Body of pancreas (tissue), 4 donors: ENCODE measurements around the gene SLC4A8. TPM values are rescaled to one million over a fixed set of nuclear protein-coding genes. Genes with fewer than 3 reads are reported as not detected.

ENCODE experiments used
- ATAC-seq: fragments of 150-250 bp; one replicate; pipeline ENCODE4 v1.9.1; 2016
- DNase-seq, 4 donors: peaks; one replicate each; pipeline ENCODE4 v3.0.0-alpha.2; 2019
- H3K27ac ChIP-seq, 4 donors: fragments of 200-600 bp; sonication (generic); 1 replicate in 3 of 4; 2 replicates in 1 of 4; pipeline versions ENCODE4 v1.5.1 to v1.6.1; 2016 to 2019; ENCODE audit warnings: mild to moderate bottlenecking in 1 of 4, mixed read lengths in 1 of 4, moderate library complexity in 1 of 4
- H3K27me3 ChIP-seq, 2 donors: fragments of 200-600 bp; sonication (generic); one replicate each; pipeline ENCODE4 v1.6.0; 2016; ENCODE audit warnings: mild to moderate bottlenecking in 1 of 2
- H3K36me3 ChIP-seq, 2 donors: fragments of 200-600 bp; sonication (generic); replicated peaks in 1 of 2; 2 replicates each; pipeline ENCODE4 v1.5.1; 2016; ENCODE audit warnings: low read depth in 2 of 2; ENCODE audit not compliant: insufficient read depth in 1 of 2
- H3K4me1 ChIP-seq: fragments of 200-600 bp; sonication (generic); one replicate; pipeline ENCODE4 v1.6.0; 2016
- H3K4me3 ChIP-seq, 2 donors: fragments of 200-600 bp; sonication (generic); 1 replicate in 1 of 2; 2 replicates in 1 of 2; pipeline ENCODE4 v1.5.1; 2016 to 2019
- H3K9me3 ChIP-seq, 3 donors: fragments of 200-600 bp; sonication (generic); 1 replicate in 2 of 3; 2 replicates in 1 of 3; pipeline ENCODE4 v1.5.1; 2016
- CTCF ChIP-seq, 7 experiments: fragments of 450-650 bp in 4 of 7; fragments of 200-600 bp in 3 of 7; sonication (generic) in 3 of 7; IDR thresholded peaks; one replicate each; pipeline ENCODE4 v1.5.1; 2016 to 2019; ENCODE audit warnings: antibody characterized with exemption in 7 of 7
- POLR2A ChIP-seq, 3 donors: fragments of 450-650 bp; IDR thresholded peaks; one replicate each; pipeline ENCODE4 v1.6.1; 2016; ENCODE audit warnings: antibody characterized with exemption in 3 of 3, mild to moderate bottlenecking in 2 of 3
- WGBS, 2 donors: methylation state at CpG; one replicate each; pipeline ENCODE4 v1.1.5; 2017; 5-methylcytosine and 5-hydroxymethylcytosine counted together
- intact Hi-C: fragments of 100-400 bp; cut with DNase I; formaldehyde crosslinking; loops from one replicate; pipeline ENCODE4 v1.15.1; 2023
- total RNA-seq, 2 donors: library from RNA; depleted of rRNA; stranded (reverse); fragments of >200 nt; gene quantifications; one replicate each; pipeline ENCODE4 v1.1.0, GENCODE V29; 2016

The SLC4A8 gene
- total RNA-seq, 2 donors from 2014 or later: 1.6 to 2.3 TPM

- Histone ChIP-seq H3K27ac (no peak overlapping the region), H3K4me3 (no peak overlapping the region), H3K27me3 (peaks cover 0 to 6% of the 10 kb centered on the region in 2 donors), H3K36me3 (no peaks in the 10 kb centered on the region), H3K9me3 (no peaks in the 10 kb centered on the region), H3K4me1 (peaks cover 34% of the 10 kb centered on the region)
- DNase-seq: no peak
- ATAC-seq: no peak
- 86 to 89% methylated on average over 4 of the region's 4 CpGs for WGBS, 2 donors
- TF ChIP-seq CTCF (IDR thresholded peaks at IDR 0.05) (no peak), POLR2A (IDR thresholded peaks at IDR 0.05) (no peak)
- intact Hi-C loops: loop anchor here (10.0 kb wide), 1 partner anchor 397 kb away; no protein-coding TSS in a partner anchor
Observed at GRCh38 chr12:51428256-51428655, 3.6 kb downstream of the SLC4A8 start.

GRCh38 chr12:51429700-51430099 lies 5.1 kb downstream of the SLC4A8 start:
- Histone ChIP-seq H3K36me3 (no peaks in the 10 kb centered on the region), H3K4me1 (peaks cover 37% of the 10 kb centered on the region), H3K27me3 (peaks cover 0 to 6% of the 10 kb centered on the region in 2 donors), H3K9me3 (no peaks in the 10 kb centered on the region), H3K4me3 (no peak overlapping the region), H3K27ac (peak overlapping the region in 2 of 4 donors; percentile 69 to 72)
- intact Hi-C loops: loop anchor here (10.0 kb wide), 1 partner anchor 395 kb away; no protein-coding TSS in a partner anchor
- WGBS, 2 donors: 97 to 98% methylated on average over 4 of the region's 4 CpGs
- TF ChIP-seq CTCF (IDR thresholded peaks at IDR 0.05): no peak
- TF ChIP-seq POLR2A (IDR thresholded peaks at IDR 0.05): no peak
- DNase-seq: no peak
- no peak for ATAC-seq

- TF ChIP-seq CTCF (IDR thresholded peaks at IDR 0.05): no peak
- H3K27ac ChIP-seq: peak overlapping the region in 2 of 4 donors; percentile 69 to 72
- no peaks in the 10 kb centered on the region for H3K9me3 ChIP-seq
- H3K4me3 ChIP-seq: no peak overlapping the region
- WGBS, 2 donors: 17 to 20% methylated on average over 4 of the region's 4 CpGs
- H3K36me3 ChIP-seq: no peaks in the 10 kb centered on the region
- ATAC-seq: peak; percentile 91
- H3K27me3 ChIP-seq: peaks cover 0 to under 1% of the 10 kb centered on the region in 2 donors
- intact Hi-C loops: no loop called here
- DNase-seq: peak in 3 of 4 donors; percentile 25 to 71 (median 40)
- H3K4me1 ChIP-seq: peaks cover 31% of the 10 kb centered on the region
Observed at GRCh38 chr12:51430196-51430895, 5.7 kb downstream of the SLC4A8 start.

- DNase-seq (no peak), ATAC-seq (no peak)
- Histone ChIP-seq H3K4me1 (peaks cover 31% of the 10 kb centered on the region), H3K27ac (no peak overlapping the region), H3K4me3 (no peak overlapping the region), H3K27me3 (no peaks in the 10 kb centered on the region), H3K36me3 (no peaks in the 10 kb centered on the region), H3K9me3 (no peaks in the 10 kb centered on the region)
- intact Hi-C loops: no loop called here
- 90 to 94% methylated on average over 2 of the region's 2 CpGs for WGBS, 2 donors
- TF ChIP-seq CTCF (IDR thresholded peaks at IDR 0.05): no peak
- no peak for TF ChIP-seq POLR2A (IDR thresholded peaks at IDR 0.05)
Observed at GRCh38 chr12:51432921-51433320, 8.3 kb downstream of the SLC4A8 start.

GRCh38 chr12:51434305-51434704 lies 9.7 kb downstream of the SLC4A8 start:
- intact Hi-C loops: no loop called here
- WGBS, 2 donors: 23 to 40% methylated on average over 1 of the region's 1 CpG
- no peak overlapping the region for H3K4me3 ChIP-seq
- H3K36me3 ChIP-seq: no peaks in the 10 kb centered on the region
- H3K27ac ChIP-seq: no peak overlapping the region
- peaks cover 28% of the 10 kb centered on the region for H3K4me1 ChIP-seq
- ATAC-seq (no peak), DNase-seq (no peak)
- no peaks in the 10 kb centered on the region for H3K27me3 ChIP-seq
- TF ChIP-seq CTCF (IDR thresholded peaks at IDR 0.05) (no peak), POLR2A (IDR thresholded peaks at IDR 0.05) (no peak)
- H3K9me3 ChIP-seq: no peaks in the 10 kb centered on the region
